Measurements from ENCODE around the gene NT5M.

The NT5M gene

GRCh38 chr17:17354560-17355349, 51.6 kb downstream of the NT5M start:
- peak; percentile 68 for ATAC-seq
- Mint-ChIP-seq H3K4me3 (no peak overlapping the region), H3K27ac (no peak overlapping the region)

GRCh38 chr17:17355426-17355825, 52.3 kb downstream of the NT5M start:
- Mint-ChIP-seq H3K27me3 (no peaks in the 10 kb centered on the region), H3K4me3 (no peak overlapping the region), H3K27ac (no peak overlapping the region), H3K4me1 (peaks cover 11% of the 10 kb centered on the region), H3K9me3 (peaks cover 0 to 8% of the 10 kb centered on the region in 2 donors)
- no peak for DNase-seq
- no peak for ATAC-seq

More at GRCh38 chr17:17354560-17355349, 51.6 kb downstream of the NT5M start:
- H3K27me3 Mint-ChIP-seq, result no peaks in the 10 kb centered on the region
- DNase-seq, result peak; percentile 72 to 75
- H3K9me3 Mint-ChIP-seq, result peaks cover 0 to 8% of the 10 kb centered on the region in 2 donors
- peaks cover 11% of the 10 kb centered on the region for H3K4me1 Mint-ChIP-seq

- H3K9me3 Mint-ChIP-seq, result peaks cover 0 to 8% of the 10 kb centered on the region in 2 donors
- peaks cover 11% of the 10 kb centered on the region for H3K4me1 Mint-ChIP-seq
- DNase-seq (peak; percentile 68 to 78), ATAC-seq (peak; percentile 86)
- H3K27ac Mint-ChIP-seq, result peak overlapping the region in 1 of 2 donors; percentile 87
- no peaks in the 10 kb centered on the region for H3K27me3 Mint-ChIP-seq
- no peak overlapping the region for H3K4me3 Mint-ChIP-seq
These were observed 53.2 kb downstream of the NT5M start for GRCh38 chr17:17356149-17356930.

- H3K4me3 Mint-ChIP-seq, result no peak overlapping the region
- H3K27ac Mint-ChIP-seq, result peak overlapping the region in 1 of 2 donors; percentile 88
- no peak for ATAC-seq
- no peak for DNase-seq
- no peaks in the 10 kb centered on the region for H3K27me3 Mint-ChIP-seq
- peaks cover 11% of the 10 kb centered on the region for H3K4me1 Mint-ChIP-seq
- H3K9me3 Mint-ChIP-seq, result peaks cover 0 to 8% of the 10 kb centered on the region in 2 donors
These were observed 53.7 kb downstream of the NT5M start for GRCh38 chr17:17356931-17357270.

- no peak overlapping the region for H3K27ac Mint-ChIP-seq
- ATAC-seq (no peak), DNase-seq (no peak)
- H3K4me3 Mint-ChIP-seq, result no peak overlapping the region
- H3K4me1 Mint-ChIP-seq, result peaks cover 11% of the 10 kb centered on the region
- H3K9me3 Mint-ChIP-seq, result peaks cover 0 to 8% of the 10 kb centered on the region in 2 donors
- peaks cover 3% of the 10 kb centered on the region for H3K27me3 Mint-ChIP-seq
These were observed 55.0 kb downstream of the NT5M start for GRCh38 chr17:17358060-17358751.

GRCh38 chr17:17358866-17359265, 55.7 kb downstream of the NT5M start:
- peaks cover 7% of the 10 kb centered on the region for H3K27me3 Mint-ChIP-seq

GRCh38 chr17:17359271-17359670, 56.1 kb downstream of the NT5M start:
- ATAC-seq (no peak), DNase-seq (no peak)
- Mint-ChIP-seq H3K4me1 (peaks cover 11% of the 10 kb centered on the region), H3K4me3 (no peak overlapping the region), H3K27ac (no peak overlapping the region), H3K9me3 (peaks cover 0 to 8% of the 10 kb centered on the region in 2 donors), H3K27me3 (peaks cover 7% of the 10 kb centered on the region)

More at GRCh38 chr17:17358866-17359265, 55.7 kb downstream of the NT5M start:
- ATAC-seq, result no peak
- peaks cover 0 to 8% of the 10 kb centered on the region in 2 donors for H3K9me3 Mint-ChIP-seq
- H3K4me3 Mint-ChIP-seq, result no peak overlapping the region
- no peak for DNase-seq
- no peak overlapping the region for H3K27ac Mint-ChIP-seq
- H3K4me1 Mint-ChIP-seq, result peaks cover 11% of the 10 kb centered on the region

- H3K27ac Mint-ChIP-seq, result no peak overlapping the region
- no peak overlapping the region for H3K4me3 Mint-ChIP-seq
- H3K27me3 Mint-ChIP-seq, result peaks cover 7% of the 10 kb centered on the region
- ATAC-seq (no peak), DNase-seq (no peak)
- H3K9me3 Mint-ChIP-seq, result peaks cover 0 to 8% of the 10 kb centered on the region in 2 donors
- peaks cover 7% of the 10 kb centered on the region for H3K4me1 Mint-ChIP-seq
These were observed 57.0 kb downstream of the NT5M start for GRCh38 chr17:17360087-17360730.

- ATAC-seq (no peak), DNase-seq (no peak)
- Mint-ChIP-seq H3K4me1 (no peaks in the 10 kb centered on the region), H3K27me3 (peaks cover 7% of the 10 kb centered on the region), H3K4me3 (no peak overlapping the region), H3K27ac (no peak overlapping the region), H3K9me3 (peaks cover 0 to 8% of the 10 kb centered on the region in 2 donors)
These were observed 58.3 kb downstream of the NT5M start for GRCh38 chr17:17361543-17361866.

- no peak overlapping the region for H3K4me3 Mint-ChIP-seq
- H3K27ac Mint-ChIP-seq, result no peak overlapping the region
- ATAC-seq (no peak), DNase-seq (no peak)
- H3K4me1 Mint-ChIP-seq, result no peaks in the 10 kb centered on the region
- H3K27me3 Mint-ChIP-seq, result peaks cover 7% of the 10 kb centered on the region
- peaks cover 0 to 8% of the 10 kb centered on the region in 2 donors for H3K9me3 Mint-ChIP-seq
These were observed 58.8 kb downstream of the NT5M start for GRCh38 chr17:17361867-17362539.

- Mint-ChIP-seq H3K27ac (no peak overlapping the region), H3K27me3 (peaks cover 7% of the 10 kb centered on the region), H3K4me1 (no peaks in the 10 kb centered on the region), H3K9me3 (peaks cover 0 to 8% of the 10 kb centered on the region in 2 donors), H3K4me3 (no peak overlapping the region)
- no peak for DNase-seq
- ATAC-seq, result no peak
These were observed 59.4 kb downstream of the NT5M start for GRCh38 chr17:17362540-17362930.

- Mint-ChIP-seq H3K4me1 (no peaks in the 10 kb centered on the region), H3K27me3 (peaks cover 7% of the 10 kb centered on the region), H3K27ac (no peak overlapping the region), H3K4me3 (no peak overlapping the region), H3K9me3 (peaks cover 0 to 3% of the 10 kb centered on the region in 2 donors)
- ATAC-seq (no peak), DNase-seq (no peak)
These were observed 60.6 kb downstream of the NT5M start for GRCh38 chr17:17363638-17364337.

GRCh38 chr17:17364338-17364667, 61.1 kb downstream of the NT5M start:
- no peak for ATAC-seq
- H3K4me1 Mint-ChIP-seq, result no peaks in the 10 kb centered on the region
- H3K27me3 Mint-ChIP-seq, result peaks cover 7% of the 10 kb centered on the region
- H3K27ac Mint-ChIP-seq, result no peak overlapping the region
- H3K9me3 Mint-ChIP-seq, result no peaks in the 10 kb centered on the region
- no peak overlapping the region for H3K4me3 Mint-ChIP-seq
- DNase-seq, result no peak

GRCh38 chr17:17365476-17366110, 62.4 kb downstream of the NT5M start:
- H3K4me1 Mint-ChIP-seq, result no peaks in the 10 kb centered on the region
- ATAC-seq (no peak), DNase-seq (no peak)
- no peaks in the 10 kb centered on the region for H3K9me3 Mint-ChIP-seq
- peaks cover 7% of the 10 kb centered on the region for H3K27me3 Mint-ChIP-seq
- H3K27ac Mint-ChIP-seq, result no peak overlapping the region
- no peak overlapping the region for H3K4me3 Mint-ChIP-seq

Data from stimulated activated naive CD8-positive, alpha-beta T cell treated with anti-CD3 and anti-CD28 coated beads, Interleukin-15, amount 100 ng/mL, for 72 hours (primary cell).